ENCODE measurements around the gene OR6C65.
"Not testable (repeated sequence)": the region's sequence is repeated elsewhere in the genome, so short reads cannot be mapped to it uniquely, and the experiment has no call there.

The OR6C65 gene

GRCh38 chr12:55420307-55420962 is 20.1 kb downstream of the OR6C65 start:
- peaks cover 38% of the 10 kb centered on the region for H3K27me3 Mint-ChIP-seq

DNA sequence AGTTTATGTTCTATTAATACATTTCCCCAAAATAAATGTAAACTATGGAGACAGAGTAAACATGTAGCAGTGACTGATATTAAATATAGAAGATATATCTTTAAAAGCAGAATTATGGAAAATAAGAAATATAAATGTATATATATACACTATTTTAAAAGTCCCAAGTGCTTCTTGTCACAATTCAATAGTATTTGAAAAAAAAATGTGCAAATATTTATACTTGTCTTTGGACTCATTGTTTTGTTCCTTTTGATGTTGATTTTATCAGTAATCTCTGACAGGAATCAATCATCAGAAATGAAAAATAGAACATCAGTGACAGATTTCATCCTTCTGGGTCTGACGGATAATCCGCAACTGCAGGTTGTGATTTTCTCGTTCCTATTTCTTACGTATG is 25.6 kb downstream of the OR6C65 start, which contains the start of gene OR6C76:
Gene OR6C76 (plus strand): TSS at position 301 of the 400 bp plus-strand sequence. CDS start 0 bp downstream, at position 301.
- H3K27ac Mint-ChIP-seq = no peak within 1 kb of the TSS
- H3K36me3 Mint-ChIP-seq = peaks cover 2% of the 10 kb centered on the region
- no peaks in the 10 kb centered on the region for H3K4me1 Mint-ChIP-seq (ENCODE audit: low read depth)
- H3K27me3 Mint-ChIP-seq = peaks cover 23% of the 10 kb centered on the region
- H3K4me3 Mint-ChIP-seq = no peak within 1 kb of the TSS
- H3K9me3 Mint-ChIP-seq (ENCODE audit: low read depth) = no peaks in the 10 kb centered on the region

More at GRCh38 chr12:55420307-55420962, 20.1 kb downstream of the OR6C65 start:
- Mint-ChIP-seq H3K9me3 (ENCODE audit: low read depth) (no peaks in the 10 kb centered on the region), H3K4me1 (ENCODE audit: low read depth) (no peaks in the 10 kb centered on the region), H3K4me3 (no peak overlapping the region), H3K27ac (no peak overlapping the region), H3K36me3 (no peaks in the 10 kb centered on the region)

DNA sequence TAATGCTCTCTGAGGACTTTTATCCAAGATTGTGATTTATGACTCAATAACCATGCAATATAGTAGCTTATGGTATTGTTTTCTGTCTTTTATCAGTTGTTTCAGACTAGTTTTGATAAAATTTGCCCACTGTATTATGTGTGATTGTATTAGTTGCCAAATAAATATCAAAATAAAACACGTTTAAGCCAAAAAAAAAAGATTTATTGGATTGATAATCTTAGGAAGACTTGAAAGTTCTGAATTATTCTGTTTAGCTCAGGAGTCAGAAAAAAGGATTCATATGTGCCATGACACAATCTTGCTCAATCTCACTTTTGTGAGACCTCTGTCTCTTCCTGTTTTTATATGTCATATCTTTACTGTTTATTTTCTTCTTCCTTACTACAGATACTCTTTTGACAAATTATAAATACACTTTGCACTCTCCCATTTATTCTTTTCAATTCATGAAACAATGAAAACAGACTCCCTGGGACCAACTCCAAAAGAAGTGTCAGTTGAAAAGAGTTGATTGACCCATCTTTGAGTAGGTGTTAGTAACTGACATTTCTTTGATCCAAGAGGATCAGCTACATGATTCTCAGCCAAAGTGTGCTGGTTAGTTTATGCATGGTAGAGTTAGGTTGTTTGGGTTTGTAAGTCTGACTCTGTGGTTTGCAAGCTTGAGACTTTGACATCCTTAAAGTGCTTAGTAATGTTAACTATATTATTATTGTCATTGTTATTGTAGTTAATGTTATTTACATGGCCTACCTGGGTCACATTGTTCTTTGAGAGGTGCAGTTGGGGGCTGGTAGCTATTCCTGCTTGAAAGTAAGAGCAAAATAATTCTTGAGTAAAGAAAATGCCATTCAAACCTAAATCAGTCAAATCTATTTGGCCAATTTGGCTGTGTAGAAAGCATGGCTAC is 28.3 kb downstream of the OR6C65 start:
- Mint-ChIP-seq H3K27ac (no peak overlapping the region), H3K36me3 (peaks cover 2% of the 10 kb centered on the region), H3K9me3 (ENCODE audit: low read depth) (no peaks in the 10 kb centered on the region), H3K4me3 (no peak overlapping the region), H3K4me1 (ENCODE audit: low read depth) (no peaks in the 10 kb centered on the region), H3K27me3 (peaks cover 27% of the 10 kb centered on the region)

DNA sequence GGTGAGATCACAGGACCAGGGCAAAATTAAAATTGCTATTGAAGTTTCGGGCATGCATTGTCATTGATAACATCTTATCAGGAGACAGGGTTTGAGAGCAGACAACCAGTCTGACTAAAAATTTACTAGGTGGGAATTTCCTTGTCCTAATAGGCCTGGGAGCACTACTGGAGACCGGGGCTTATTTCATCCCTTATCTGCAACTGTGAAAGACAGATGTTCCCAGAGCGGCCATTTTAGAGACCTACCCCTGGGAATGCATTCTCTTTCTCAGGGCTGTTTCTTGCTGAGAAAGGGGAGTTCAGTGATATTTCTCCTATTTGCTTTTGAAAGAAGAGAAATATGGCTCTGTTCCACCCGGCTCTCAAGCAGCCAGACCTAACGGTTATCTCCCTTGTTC is 40.9 kb downstream of the OR6C65 start:
- not testable (repeated sequence) for H3K36me3 Mint-ChIP-seq; H3K4me1 Mint-ChIP-seq (ENCODE audit: low read depth); H3K4me3 Mint-ChIP-seq; H3K27ac Mint-ChIP-seq
- H3K27me3 Mint-ChIP-seq = peaks cover 10% of the 10 kb centered on the region
- H3K9me3 Mint-ChIP-seq (ENCODE audit: low read depth) = peaks cover 20% of the 10 kb centered on the region

DNA sequence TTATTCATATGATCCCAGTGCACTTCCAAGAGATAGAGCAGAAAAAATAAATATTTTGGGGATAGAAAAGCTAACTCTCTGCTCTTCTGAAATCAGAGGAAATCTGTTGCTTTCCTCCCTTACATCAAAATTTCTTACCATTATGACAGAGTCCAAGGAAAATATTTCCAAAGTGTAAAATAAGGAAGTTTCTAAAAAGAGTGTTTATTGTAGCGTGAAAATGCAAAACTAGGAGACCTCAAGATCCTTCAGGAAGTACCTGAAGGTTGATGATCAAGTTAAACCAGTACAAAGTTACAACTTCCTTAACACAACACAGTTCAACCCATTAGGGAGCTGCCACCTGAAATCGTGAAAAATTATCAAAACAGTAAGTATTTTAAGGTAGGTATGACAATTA is 43.4 kb downstream of the OR6C65 start, which contains the start of gene OR6C2:
Gene OR6C2 (plus strand): TSS at position 301 of the 400 bp plus-strand sequence. CDS start 8,138 bp downstream, outside the sequence.
- Mint-ChIP-seq H3K27me3 (peaks cover 12% of the 10 kb centered on the region), H3K4me1 (ENCODE audit: low read depth) (no peaks in the 10 kb centered on the region), H3K27ac (no peak within 1 kb of the TSS), H3K4me3 (no peak within 1 kb of the TSS), H3K9me3 (ENCODE audit: low read depth) (peaks cover 20% of the 10 kb centered on the region), H3K36me3 (peaks cover 3% of the 10 kb centered on the region)

DNA sequence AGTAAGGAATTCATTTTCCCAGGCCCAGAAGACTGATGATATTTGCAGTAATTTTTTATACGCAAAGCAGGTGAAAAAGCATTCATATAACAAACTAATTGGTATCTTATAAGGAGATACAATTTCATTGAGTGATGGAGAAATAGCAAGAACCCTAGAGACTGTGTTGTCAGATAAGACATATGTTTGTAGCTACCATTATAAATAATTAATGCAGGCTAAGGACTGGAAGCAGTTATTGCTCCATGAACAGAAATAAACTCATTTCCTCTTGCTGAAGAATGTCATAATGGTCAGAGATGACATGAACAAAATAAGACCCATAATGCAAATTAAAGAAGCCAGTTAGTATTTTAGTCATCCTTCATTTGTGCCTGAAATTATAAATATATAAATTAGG is 45.0 kb downstream of the OR6C65 start:
- H3K36me3 Mint-ChIP-seq = no peaks in the 10 kb centered on the region
- peaks cover 13% of the 10 kb centered on the region for H3K9me3 Mint-ChIP-seq (ENCODE audit: low read depth)
- no peak overlapping the region for H3K27ac Mint-ChIP-seq
- no peaks in the 10 kb centered on the region for H3K4me1 Mint-ChIP-seq (ENCODE audit: low read depth)
- H3K4me3 Mint-ChIP-seq = no peak overlapping the region
- H3K27me3 Mint-ChIP-seq = peaks cover 9% of the 10 kb centered on the region

- H3K27ac Mint-ChIP-seq = no peak overlapping the region
- no peak overlapping the region for H3K4me3 Mint-ChIP-seq
- H3K4me1 Mint-ChIP-seq (ENCODE audit: low read depth) = no peaks in the 10 kb centered on the region
- peaks cover 12% of the 10 kb centered on the region for H3K9me3 Mint-ChIP-seq (ENCODE audit: low read depth)
- H3K27me3 Mint-ChIP-seq = peaks cover 10% of the 10 kb centered on the region
- H3K36me3 Mint-ChIP-seq = no peaks in the 10 kb centered on the region
Observed at GRCh38 chr12:55446326-55446725, 46.0 kb downstream of the OR6C65 start.

- H3K4me3 Mint-ChIP-seq = no peak overlapping the region
- H3K36me3 Mint-ChIP-seq = no peaks in the 10 kb centered on the region
- no peaks in the 10 kb centered on the region for H3K4me1 Mint-ChIP-seq (ENCODE audit: low read depth)
- H3K9me3 Mint-ChIP-seq (ENCODE audit: low read depth) = no peaks in the 10 kb centered on the region
- H3K27me3 Mint-ChIP-seq = peaks cover 8% of the 10 kb centered on the region
- no peak overlapping the region for H3K27ac Mint-ChIP-seq
Observed at GRCh38 chr12:55448825-55449224, 48.5 kb downstream of the OR6C65 start.

Measured in activated naive CD8-positive, alpha-beta T cell (primary cell).